ENCODE data around the gene KCNQ1.

DNA sequence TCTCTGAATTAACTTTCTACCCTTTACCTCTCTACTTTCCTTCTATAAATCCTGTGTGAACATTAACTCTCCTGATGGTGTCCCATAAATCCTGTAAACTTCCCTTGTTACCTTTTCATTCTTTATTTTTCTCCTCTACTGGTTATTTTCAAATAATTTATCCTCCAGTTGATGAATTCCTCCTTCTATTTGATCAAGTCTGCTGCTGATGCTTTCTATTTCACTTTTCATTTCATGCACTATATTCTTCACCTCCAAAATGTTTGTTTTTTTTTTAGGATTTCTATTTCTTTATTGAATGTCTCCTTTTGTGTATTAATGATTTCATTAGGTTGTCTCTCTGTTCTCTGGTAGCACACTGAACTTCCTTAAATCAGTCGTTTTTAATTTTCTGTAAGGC, 186.4 kb downstream of the KCNQ1 start:
- TF ChIP-seq, protein P1, sequence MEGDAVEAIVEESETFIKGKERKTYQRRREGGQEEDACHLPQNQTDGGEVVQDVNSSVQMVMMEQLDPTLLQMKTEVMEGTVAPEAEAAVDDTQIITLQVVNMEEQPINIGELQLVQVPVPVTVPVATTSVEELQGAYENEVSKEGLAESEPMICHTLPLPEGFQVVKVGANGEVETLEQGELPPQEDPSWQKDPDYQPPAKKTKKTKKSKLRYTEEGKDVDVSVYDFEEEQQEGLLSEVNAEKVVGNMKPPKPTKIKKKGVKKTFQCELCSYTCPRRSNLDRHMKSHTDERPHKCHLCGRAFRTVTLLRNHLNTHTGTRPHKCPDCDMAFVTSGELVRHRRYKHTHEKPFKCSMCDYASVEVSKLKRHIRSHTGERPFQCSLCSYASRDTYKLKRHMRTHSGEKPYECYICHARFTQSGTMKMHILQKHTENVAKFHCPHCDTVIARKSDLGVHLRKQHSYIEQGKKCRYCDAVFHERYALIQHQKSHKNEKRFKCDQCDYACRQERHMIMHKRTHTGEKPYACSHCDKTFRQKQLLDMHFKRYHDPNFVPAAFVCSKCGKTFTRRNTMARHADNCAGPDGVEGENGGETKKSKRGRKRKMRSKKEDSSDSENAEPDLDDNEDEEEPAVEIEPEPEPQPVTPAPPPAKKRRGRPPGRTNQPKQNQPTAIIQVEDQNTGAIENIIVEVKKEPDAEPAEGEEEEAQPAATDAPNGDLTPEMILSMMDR (IDR thresholded peaks at IDR 0.05; ENCODE audit: extremely low read depth in 1 of 2, insufficient read depth in 1 of 2, low read depth in 1 of 2, low read length in 2 of 2) = no peak
- TF ChIP-seq POLR2A (IDR thresholded peaks at IDR 0.05; ENCODE audit: low read depth, low read length) (no peak), POLR2AphosphoS5 (IDR thresholded peaks at IDR 0.05; ENCODE audit: insufficient read depth, low read depth, low read length) (no peak), EZH2 (IDR thresholded peaks at IDR 0.05; ENCODE audit: borderline replicate concordance, low read depth, low read length, severe bottlenecking) (no peak), MAX (IDR thresholded peaks at IDR 0.05; ENCODE audit: insufficient read depth, insufficient read length) (no peak), JUN (IDR thresholded peaks at IDR 0.05; ENCODE audit: borderline replicate concordance, insufficient read depth, insufficient read length, low read depth) (no peak)
